ENCODE measurements around the gene RGS9.

RGS9 gene

GRCh38 chr17:65229621-65229995 lies 92.4 kb downstream of the RGS9 start:
- TF ChIP-seq, protein P1, sequence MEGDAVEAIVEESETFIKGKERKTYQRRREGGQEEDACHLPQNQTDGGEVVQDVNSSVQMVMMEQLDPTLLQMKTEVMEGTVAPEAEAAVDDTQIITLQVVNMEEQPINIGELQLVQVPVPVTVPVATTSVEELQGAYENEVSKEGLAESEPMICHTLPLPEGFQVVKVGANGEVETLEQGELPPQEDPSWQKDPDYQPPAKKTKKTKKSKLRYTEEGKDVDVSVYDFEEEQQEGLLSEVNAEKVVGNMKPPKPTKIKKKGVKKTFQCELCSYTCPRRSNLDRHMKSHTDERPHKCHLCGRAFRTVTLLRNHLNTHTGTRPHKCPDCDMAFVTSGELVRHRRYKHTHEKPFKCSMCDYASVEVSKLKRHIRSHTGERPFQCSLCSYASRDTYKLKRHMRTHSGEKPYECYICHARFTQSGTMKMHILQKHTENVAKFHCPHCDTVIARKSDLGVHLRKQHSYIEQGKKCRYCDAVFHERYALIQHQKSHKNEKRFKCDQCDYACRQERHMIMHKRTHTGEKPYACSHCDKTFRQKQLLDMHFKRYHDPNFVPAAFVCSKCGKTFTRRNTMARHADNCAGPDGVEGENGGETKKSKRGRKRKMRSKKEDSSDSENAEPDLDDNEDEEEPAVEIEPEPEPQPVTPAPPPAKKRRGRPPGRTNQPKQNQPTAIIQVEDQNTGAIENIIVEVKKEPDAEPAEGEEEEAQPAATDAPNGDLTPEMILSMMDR (IDR thresholded peaks at IDR 0.05; ENCODE audit: insufficient read depth, low read depth, low read length, missing control alignments): no peak
- H3K4me3 ChIP-seq (ENCODE audit: low read depth, low read length): no peak overlapping the region
- peak; percentile 27 for DNase-seq (ENCODE audit: low read depth)

GRCh38 chr17:65230040-65230439 lies 92.9 kb downstream of the RGS9 start:
- no peak overlapping the region for H3K4me3 ChIP-seq (ENCODE audit: low read depth, low read length)
- peak; percentile 55 for DNase-seq (ENCODE audit: low read depth)
- TF ChIP-seq, protein P1 (IDR thresholded peaks at IDR 0.05; ENCODE audit: insufficient read depth, low read depth, low read length, missing control alignments): no peak

DNA sequence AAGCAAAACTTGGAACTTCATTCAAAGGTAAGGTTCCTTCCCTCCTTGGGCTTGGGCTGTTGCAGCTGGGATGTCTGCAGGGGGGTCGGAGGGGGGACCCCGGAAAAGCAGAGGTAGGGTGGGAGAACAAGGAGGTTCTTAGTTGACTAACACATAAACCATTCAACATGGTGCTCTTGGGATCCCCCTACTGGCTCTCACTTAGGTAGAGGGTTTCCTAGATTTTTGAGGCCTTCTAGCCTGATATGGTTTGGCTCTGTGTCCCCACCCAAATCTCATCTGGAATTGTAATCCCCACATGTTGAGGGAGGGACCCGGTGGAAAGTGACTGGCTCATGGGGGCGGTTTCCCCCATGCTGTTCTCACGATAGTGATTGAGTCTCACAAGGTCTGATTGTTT lies 93.9 kb downstream of the RGS9 start:
- DNase-seq (ENCODE audit: low read depth): no peak
- no peak overlapping the region for H3K4me3 ChIP-seq (ENCODE audit: low read depth, low read length)
- TF ChIP-seq, protein P1 (IDR thresholded peaks at IDR 0.05; ENCODE audit: insufficient read depth, low read depth, low read length, missing control alignments): no peak

GRCh38 chr17:65231662-65232335 lies 94.6 kb downstream of the RGS9 start:
- no peak overlapping the region for H3K4me3 ChIP-seq (ENCODE audit: low read depth, low read length)
- peak; percentile 74 for DNase-seq (ENCODE audit: low read depth)
- TF ChIP-seq, protein P1 (IDR thresholded peaks at IDR 0.05; ENCODE audit: insufficient read depth, low read depth, low read length, missing control alignments): peak; percentile 76

- DNase-seq (ENCODE audit: low read depth): no peak
- TF ChIP-seq, protein P1 (IDR thresholded peaks at IDR 0.05; ENCODE audit: insufficient read depth, low read depth, low read length, missing control alignments): no peak
- no peak overlapping the region for H3K4me3 ChIP-seq (ENCODE audit: low read depth, low read length)
Measured at GRCh38 chr17:65235284-65235683, 98.1 kb downstream of the RGS9 start.

DNA sequence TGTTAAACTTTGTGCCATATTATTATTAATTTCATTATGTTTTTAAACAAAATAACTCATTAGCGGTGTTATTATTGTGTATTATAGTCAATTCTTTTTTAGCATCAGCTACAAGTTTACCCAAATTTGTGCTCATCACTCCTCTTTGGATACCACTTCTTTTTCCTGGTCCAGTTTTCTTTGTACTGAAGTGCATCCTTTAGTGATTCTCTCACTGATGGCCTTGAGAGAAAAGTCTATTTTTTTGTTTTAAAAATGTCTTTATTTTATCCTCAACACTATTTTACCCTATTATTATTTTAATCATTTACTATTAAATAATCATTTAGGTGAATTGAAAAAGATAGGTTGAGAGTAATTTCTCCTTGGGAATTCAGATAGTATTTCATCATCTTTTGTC lies 99.2 kb downstream of the RGS9 start:
- H3K4me3 ChIP-seq (ENCODE audit: low read depth, low read length): no peak overlapping the region
- DNase-seq (ENCODE audit: low read depth): no peak
- TF ChIP-seq, protein P1 (IDR thresholded peaks at IDR 0.05; ENCODE audit: insufficient read depth, low read depth, low read length, missing control alignments): no peak

Measured in GM12865 (cell line).